Vagina (tissue), 2 donors: Measurements from ENCODE around the gene TCF23. TPM values are rescaled to one million over a fixed set of nuclear protein-coding genes. Genes with fewer than 3 reads are reported as not detected.
A peak's percentile ranks its signal among the peaks of the same experiment; 100 is the strongest.

Experiments used
- DNase-seq, 2 donors: peaks; one replicate each; pipeline ENCODE4 v3.0.0-alpha.2; 2017; ENCODE audit errors: extremely low spot score in 2 of 2
- H3K27ac ChIP-seq: fragments of 200-600 bp; sonication (generic); one replicate; pipeline ENCODE4 v1.5.1; 2019
- H3K27me3 ChIP-seq: fragments of 200-600 bp; sonication (generic); one replicate; pipeline ENCODE4 v1.5.1; 2019
- H3K36me3 ChIP-seq, 2 donors: fragments of 200-600 bp; sonication (generic); one replicate each; pipeline ENCODE4 v1.5.1; 2017 to 2019
- H3K4me1 ChIP-seq: fragments of 200-600 bp; sonication (generic); one replicate; pipeline ENCODE4 v1.5.1; 2019
- H3K4me3 ChIP-seq, 2 donors: fragments of 200-600 bp; sonication (generic); 1 replicate in 1 of 2; 2 replicates in 1 of 2; pipeline ENCODE4 v1.5.1; 2016 to 2019
- H3K9me3 ChIP-seq: fragments of 200-600 bp; sonication (generic); one replicate; pipeline ENCODE4 v1.5.1; 2019
- POLR2A ChIP-seq, 2 donors: fragments of 450-650 bp; IDR thresholded peaks; one replicate each; pipeline ENCODE4 v1.6.1; 2017; ENCODE audit warnings: antibody characterized with exemption in 2 of 2, mild to moderate bottlenecking in 2 of 2, moderate library complexity in 2 of 2
- POLR2AphosphoS5 ChIP-seq, 2 donors: sonication (generic); formaldehyde crosslinking; IDR thresholded peaks; one replicate each; pipeline ENCODE4 v1.9.0; 2017; ENCODE audit warnings: antibody characterized with exemption in 2 of 2, mild to moderate bottlenecking in 2 of 2, low read depth in 1 of 2; ENCODE audit not compliant: insufficient read depth in 1 of 2
- intact Hi-C: fragments of 100-400 bp; cut with DNase I; formaldehyde crosslinking; loops from one replicate; pipeline ENCODE4 v1.15.1; 2023
- total RNA-seq: library from RNA; depleted of rRNA; stranded (reverse); fragments of >200 nt; gene quantifications from one replicate; pipeline ENCODE4 v1.2.3, GENCODE V29; 2016
- TF ChIP-seq, protein P1 (sequence below), 3 experiments: fragments of 450-650 bp in 2 of 3; fragments of 200-600 bp in 1 of 3; sonication (generic) in 1 of 3; IDR thresholded peaks; one replicate each; pipeline ENCODE4 v1.5.1; 2017 to 2019; ENCODE audit warnings: antibody characterized with exemption in 3 of 3, mild to moderate bottlenecking in 2 of 3, moderate library complexity in 2 of 3

TCF23 gene
- total RNA-seq, 1 donor from 2014 or later = 7.4 TPM

DNA sequence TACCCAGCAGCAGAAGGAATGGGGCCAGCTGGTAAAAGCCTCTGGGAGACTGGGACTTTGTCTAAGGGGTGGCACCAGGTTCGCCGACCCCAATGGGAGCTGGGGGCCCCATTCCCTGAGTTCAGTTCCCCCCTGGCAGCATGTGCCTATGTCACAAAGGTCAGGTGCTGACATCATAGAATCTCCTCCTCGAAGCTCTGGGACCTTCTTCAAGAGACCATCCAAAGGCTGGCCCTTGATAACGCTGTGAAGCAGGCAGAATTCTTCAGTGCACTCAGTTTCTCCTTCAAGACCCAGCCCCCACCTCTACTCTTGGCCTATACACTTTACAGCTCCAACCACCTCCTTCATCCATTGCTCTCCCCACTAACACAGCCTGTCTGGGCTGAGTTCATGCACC lies 9.5 kb upstream of the TCF23 start, which contains the start of gene PRR30:
TSS of gene PRR30 (minus strand) at position 101 of the 400 bp plus-strand sequence. CDS start 1,081 bp downstream, outside the sequence.
- Histone ChIP-seq H3K9me3 (no peaks in the 10 kb centered on the region), H3K36me3 (no peaks in the 10 kb centered on the region), H3K27me3 (no peaks in the 10 kb centered on the region), H3K27ac (no peak within 1 kb of the TSS), H3K4me1 (no peaks in the 10 kb centered on the region), H3K4me3 (no peak within 1 kb of the TSS)
- intact Hi-C loops = no loop called here
- TF ChIP-seq, protein P1, sequence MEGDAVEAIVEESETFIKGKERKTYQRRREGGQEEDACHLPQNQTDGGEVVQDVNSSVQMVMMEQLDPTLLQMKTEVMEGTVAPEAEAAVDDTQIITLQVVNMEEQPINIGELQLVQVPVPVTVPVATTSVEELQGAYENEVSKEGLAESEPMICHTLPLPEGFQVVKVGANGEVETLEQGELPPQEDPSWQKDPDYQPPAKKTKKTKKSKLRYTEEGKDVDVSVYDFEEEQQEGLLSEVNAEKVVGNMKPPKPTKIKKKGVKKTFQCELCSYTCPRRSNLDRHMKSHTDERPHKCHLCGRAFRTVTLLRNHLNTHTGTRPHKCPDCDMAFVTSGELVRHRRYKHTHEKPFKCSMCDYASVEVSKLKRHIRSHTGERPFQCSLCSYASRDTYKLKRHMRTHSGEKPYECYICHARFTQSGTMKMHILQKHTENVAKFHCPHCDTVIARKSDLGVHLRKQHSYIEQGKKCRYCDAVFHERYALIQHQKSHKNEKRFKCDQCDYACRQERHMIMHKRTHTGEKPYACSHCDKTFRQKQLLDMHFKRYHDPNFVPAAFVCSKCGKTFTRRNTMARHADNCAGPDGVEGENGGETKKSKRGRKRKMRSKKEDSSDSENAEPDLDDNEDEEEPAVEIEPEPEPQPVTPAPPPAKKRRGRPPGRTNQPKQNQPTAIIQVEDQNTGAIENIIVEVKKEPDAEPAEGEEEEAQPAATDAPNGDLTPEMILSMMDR (IDR thresholded peaks at IDR 0.05) = no peak
- TF ChIP-seq POLR2AphosphoS5 (IDR thresholded peaks at IDR 0.05; ENCODE audit: insufficient read depth in 1 of 2, low read depth in 1 of 2) (no peak), POLR2A (IDR thresholded peaks at IDR 0.05) (no peak)
- DNase-seq = peak in 1 of 2 donors; percentile 77

DNA sequence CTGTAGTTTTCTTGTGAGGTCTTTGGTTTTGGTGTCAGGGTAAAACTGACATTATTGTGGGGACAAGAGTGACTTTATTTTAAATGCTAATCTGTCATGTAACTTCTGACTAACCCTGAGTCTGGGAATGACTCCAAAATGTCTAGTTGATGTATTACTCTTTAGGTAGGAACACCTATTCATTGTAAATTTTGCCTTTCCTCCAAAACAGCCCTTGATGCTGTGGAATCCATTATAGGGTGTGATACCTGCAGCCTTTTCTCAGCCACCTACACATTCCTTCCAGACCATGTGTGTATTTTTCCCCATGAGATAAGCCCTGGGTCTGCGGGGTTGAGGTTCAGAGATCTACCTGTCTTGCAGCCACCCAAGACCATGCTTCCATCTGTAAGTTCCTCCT lies 5.5 kb upstream of the TCF23 start:
- intact Hi-C loops = no loop called here
- H3K27ac ChIP-seq = no peak overlapping the region
- H3K27me3 ChIP-seq = no peaks in the 10 kb centered on the region
- no peaks in the 10 kb centered on the region for H3K9me3 ChIP-seq
- H3K4me3 ChIP-seq = no peak overlapping the region
- H3K36me3 ChIP-seq = no peaks in the 10 kb centered on the region
- H3K4me1 ChIP-seq = no peaks in the 10 kb centered on the region
- no peak for DNase-seq
- TF ChIP-seq, protein P1 (IDR thresholded peaks at IDR 0.05) = no peak
- TF ChIP-seq POLR2AphosphoS5 (IDR thresholded peaks at IDR 0.05; ENCODE audit: insufficient read depth in 1 of 2, low read depth in 1 of 2) = peak in 1 of 2 donors; percentile 7

DNA sequence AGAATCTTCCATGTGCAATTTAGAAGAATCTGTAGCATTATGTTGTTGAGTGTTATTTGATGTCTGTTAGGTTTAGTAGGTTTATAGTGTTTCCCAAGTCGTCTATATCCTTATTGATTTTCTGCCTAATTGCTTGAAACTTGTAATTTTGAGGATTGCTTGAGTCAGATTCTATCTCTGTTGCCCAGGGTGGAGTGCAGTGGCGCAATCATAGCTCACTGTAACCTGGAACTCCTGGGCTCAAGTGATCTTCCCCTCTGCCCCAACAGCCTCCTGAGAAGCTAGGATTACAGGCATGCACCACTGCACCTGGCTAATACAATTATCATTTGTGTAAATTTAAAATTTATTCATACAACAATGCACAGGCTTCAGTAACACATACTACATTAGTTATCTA lies 3.1 kb upstream of the TCF23 start:
- Histone ChIP-seq H3K36me3 (no peaks in the 10 kb centered on the region), H3K4me3 (no peak overlapping the region), H3K4me1 (no peaks in the 10 kb centered on the region), H3K9me3 (no peaks in the 10 kb centered on the region), H3K27me3 (no peaks in the 10 kb centered on the region), H3K27ac (no peak overlapping the region)
- intact Hi-C loops = no loop called here
- TF ChIP-seq POLR2AphosphoS5 (IDR thresholded peaks at IDR 0.05; ENCODE audit: insufficient read depth in 1 of 2, low read depth in 1 of 2) = no peak
- no peak for TF ChIP-seq POLR2A (IDR thresholded peaks at IDR 0.05)
- TF ChIP-seq, protein P1 (IDR thresholded peaks at IDR 0.05) = no peak
- no peak for DNase-seq

DNA sequence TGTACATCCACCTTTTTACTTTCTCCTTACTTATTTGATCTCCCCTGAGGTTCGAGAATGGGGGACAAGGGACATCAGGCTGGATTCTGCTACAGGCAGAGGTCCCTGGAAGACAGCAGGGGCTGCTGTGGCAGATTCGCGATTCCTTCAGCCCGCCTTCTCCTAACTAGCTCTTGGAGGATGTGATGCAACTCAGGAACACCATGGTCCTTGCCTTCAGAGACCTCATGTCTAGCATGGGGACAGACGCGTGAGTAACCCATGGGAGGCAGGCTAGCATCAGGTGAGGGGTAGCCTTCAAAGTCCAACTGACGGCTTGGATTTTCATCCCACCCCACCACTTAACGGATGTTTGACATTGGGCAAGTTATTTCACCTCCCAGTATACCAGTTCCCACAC lies 869 bp upstream of the TCF23 start:
- no peak overlapping the region for H3K27ac ChIP-seq
- no peaks in the 10 kb centered on the region for H3K27me3 ChIP-seq
- no peaks in the 10 kb centered on the region for H3K36me3 ChIP-seq
- no peak for DNase-seq
- no peak overlapping the region for H3K4me3 ChIP-seq
- intact Hi-C loops = no loop called here
- no peaks in the 10 kb centered on the region for H3K9me3 ChIP-seq
- TF ChIP-seq, protein P1 (IDR thresholded peaks at IDR 0.05) = no peak
- TF ChIP-seq POLR2AphosphoS5 (IDR thresholded peaks at IDR 0.05; ENCODE audit: insufficient read depth in 1 of 2, low read depth in 1 of 2) (no peak), POLR2A (IDR thresholded peaks at IDR 0.05) (no peak)
- no peaks in the 10 kb centered on the region for H3K4me1 ChIP-seq

DNA sequence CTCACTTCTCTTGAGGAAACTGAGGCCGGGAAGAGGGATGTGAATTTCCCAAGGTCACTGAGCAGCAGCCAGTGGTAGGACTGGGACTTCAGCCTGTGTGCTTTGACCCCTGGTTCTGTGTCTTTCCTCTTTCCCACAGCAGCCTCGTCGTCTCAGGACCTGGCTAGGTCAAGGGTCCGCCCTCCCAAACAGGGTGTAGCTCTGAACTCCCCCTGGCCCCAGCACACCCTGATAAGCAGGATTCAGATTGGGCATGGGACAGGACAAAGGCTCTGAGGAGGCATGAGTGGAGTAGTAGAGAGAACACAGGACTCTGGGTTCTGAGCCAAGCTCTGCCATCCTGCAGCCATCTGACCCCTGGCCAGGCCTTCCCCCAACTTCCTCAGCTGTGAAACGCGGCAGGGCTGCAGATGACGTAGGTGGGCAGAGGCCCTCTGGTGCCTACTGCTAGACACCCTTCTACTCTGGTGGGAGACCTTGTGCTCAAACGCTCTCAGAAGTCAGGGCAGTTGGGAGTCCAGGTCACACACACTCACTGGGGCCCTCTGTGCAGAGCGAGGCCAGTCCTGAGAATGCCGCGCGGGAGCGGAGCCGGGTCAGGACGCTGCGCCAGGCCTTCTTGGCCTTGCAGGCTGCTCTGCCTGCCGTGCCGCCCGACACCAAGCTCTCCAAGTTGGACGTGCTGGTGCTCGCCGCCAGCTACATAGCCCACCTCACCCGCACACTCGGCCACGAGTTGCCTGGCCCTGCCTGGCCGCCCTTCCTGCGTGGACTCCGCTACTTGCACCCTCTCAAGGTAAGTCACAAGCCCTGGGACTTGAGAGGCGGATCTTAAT lies 984 bp downstream of the TCF23 start:
- no peaks in the 10 kb centered on the region for H3K36me3 ChIP-seq
- H3K4me3 ChIP-seq = peak overlapping the region in 1 of 2 donors; percentile 8
- H3K4me1 ChIP-seq = peaks cover 10% of the 10 kb centered on the region
- TF ChIP-seq, protein P1 (IDR thresholded peaks at IDR 0.05) = no peak
- TF ChIP-seq POLR2A (IDR thresholded peaks at IDR 0.05) (no peak), POLR2AphosphoS5 (IDR thresholded peaks at IDR 0.05; ENCODE audit: insufficient read depth in 1 of 2, low read depth in 1 of 2) (no peak)
- no peak for DNase-seq
- intact Hi-C loops = no loop called here
- no peaks in the 10 kb centered on the region for H3K9me3 ChIP-seq
- no peak overlapping the region for H3K27ac ChIP-seq
- no peaks in the 10 kb centered on the region for H3K27me3 ChIP-seq
